HG03469 (cell line): ENCODE results near the gene ISG20.

Experiments
- ATAC-seq: cut with Tn5 transposase; IDR thresholded peaks from one replicate; pipeline ENCODE4 v1.9.1; 2021; ENCODE audit warnings: mild to moderate bottlenecking, moderate library complexity, moderate number of reproducible peaks; ENCODE audit not compliant: unreplicated experiment

The ISG20 gene

GRCh38 chr15:88652456-88653199 is 13.8 kb downstream of the ISG20 start:
- no peak for ATAC-seq

GRCh38 chr15:88653200-88654064 is 14.6 kb downstream of the ISG20 start:
- no peak for ATAC-seq

- ATAC-seq, result no peak
Observed at GRCh38 chr15:88654430-88655102, 15.8 kb downstream of the ISG20 start.

GRCh38 chr15:88655103-88655553 is 16.3 kb downstream of the ISG20 start:
- no peak for ATAC-seq

GRCh38 chr15:88655800-88656488 is 17.1 kb downstream of the ISG20 start:
- no peak for ATAC-seq

DNA sequence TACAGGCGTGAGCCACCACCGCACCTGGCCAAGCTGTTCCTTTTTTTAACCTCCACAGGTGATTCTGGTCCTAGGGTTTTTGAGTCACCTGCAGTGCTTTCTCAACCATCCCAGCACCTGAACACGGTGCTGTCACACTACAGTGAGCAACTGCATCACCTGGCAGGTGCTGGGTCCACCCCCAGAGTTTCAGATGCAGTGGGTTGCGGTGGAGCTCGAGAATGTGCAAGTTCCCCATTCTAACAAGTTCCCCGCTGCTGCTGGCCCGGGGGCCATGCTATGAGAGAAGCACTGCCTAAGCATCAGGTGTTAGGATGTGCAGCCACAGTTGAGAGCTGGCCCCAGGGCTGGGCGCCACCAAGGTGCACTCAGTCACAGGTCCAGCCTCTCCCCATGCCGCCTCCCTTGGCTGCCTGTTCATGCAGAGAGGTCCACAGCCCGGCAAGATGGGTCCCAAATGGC is 18.0 kb downstream of the ISG20 start:
- peak; percentile 94 for ATAC-seq

GRCh38 chr15:88657326-88658069 is 18.7 kb downstream of the ISG20 start:
- no peak for ATAC-seq

- no peak for ATAC-seq
Observed at GRCh38 chr15:88658070-88658965, 19.5 kb downstream of the ISG20 start.

GRCh38 chr15:88658972-88659931 is 20.4 kb downstream of the ISG20 start:
- no peak for ATAC-seq

GRCh38 chr15:88661041-88661700 is 22.4 kb downstream of the ISG20 start:
- no peak for ATAC-seq

DNA sequence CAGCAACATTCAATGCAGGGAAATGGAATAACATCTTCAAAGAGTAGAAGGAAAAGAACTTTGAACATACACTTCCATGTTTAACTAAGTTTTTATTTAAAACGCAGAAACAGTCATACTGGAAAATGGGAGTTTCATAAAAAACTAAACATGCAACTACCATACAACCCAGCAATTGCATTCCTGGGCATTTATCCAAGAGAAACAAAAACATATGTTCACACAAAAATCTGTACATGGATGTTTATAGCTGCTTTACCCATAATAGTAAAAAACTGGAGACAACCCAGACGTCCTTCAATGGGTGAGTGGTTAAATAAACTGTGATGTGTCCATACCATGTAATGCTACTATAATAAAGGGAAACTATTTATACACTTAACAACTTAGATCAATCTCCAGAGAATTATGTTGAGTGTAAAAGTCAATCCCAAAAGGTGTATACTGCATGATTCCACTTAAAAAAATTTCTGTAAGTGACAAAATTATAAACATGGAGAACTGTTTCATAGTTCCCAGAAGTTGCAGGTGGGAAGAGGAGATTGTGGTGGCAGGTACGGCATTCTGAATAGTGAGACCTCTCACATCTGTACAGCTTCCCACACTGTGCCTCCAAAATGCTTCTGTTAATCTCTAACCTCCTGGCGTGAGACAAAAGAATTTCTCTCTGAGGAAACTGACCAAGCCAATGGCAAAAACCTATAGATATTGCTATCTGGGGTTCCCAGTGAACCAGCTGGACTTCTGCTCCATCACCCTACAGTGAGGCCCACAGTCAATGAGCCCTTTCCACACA is 23.1 kb downstream of the ISG20 start:
- ATAC-seq, result no peak

GRCh38 chr15:88663141-88663621 is 24.4 kb downstream of the ISG20 start:
- ATAC-seq, result no peak

DNA sequence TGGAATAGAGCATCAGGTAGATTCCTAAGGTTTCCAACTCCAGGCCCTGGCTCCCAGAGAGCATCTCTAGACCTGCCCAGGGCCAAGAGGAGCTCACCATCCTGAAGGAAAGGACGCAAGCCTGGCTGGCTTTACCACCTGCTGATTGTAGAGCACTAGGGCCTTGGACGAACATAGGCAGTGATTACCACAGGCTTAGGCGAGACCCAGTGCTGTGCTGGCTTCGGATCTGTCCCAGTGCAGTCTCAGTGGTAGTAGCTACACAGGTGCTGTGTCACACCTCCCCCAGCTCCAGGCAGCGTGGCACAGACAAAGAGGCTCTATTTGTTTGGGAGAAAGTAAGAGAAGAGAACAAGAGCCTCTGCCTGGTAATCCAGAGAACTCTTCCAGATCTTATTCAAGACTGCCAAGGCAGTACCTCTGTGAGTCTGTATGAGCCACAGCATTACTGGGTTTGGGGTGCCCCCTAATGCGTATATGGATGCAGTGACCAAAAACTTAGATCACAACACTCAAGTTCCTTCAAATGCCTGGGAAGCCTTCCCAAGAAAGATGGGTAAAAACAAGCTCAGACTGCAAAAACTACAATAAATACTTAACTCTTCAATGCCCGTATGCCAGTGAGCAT is 25.4 kb downstream of the ISG20 start:
- no peak for ATAC-seq

DNA sequence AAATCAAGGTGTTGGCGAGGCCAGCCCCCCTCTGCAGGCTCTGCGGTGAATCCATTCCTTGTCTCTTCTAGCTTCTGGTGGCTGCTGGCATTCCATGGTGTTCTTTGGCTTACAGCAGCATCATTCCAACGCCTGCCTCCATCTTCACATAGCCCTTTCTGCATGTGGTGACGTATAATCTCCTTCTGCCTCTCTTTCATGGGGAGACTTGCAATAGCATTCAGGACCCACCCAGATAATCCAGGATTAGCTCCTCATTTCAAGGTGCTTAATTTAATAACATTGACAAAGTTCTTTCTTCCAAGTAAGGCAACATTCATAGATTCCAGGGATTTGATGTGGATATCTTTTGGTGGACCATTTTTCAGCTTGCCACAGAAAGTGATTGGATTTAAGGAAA is 35.8 kb downstream of the ISG20 start:
- ATAC-seq, result no peak

DNA sequence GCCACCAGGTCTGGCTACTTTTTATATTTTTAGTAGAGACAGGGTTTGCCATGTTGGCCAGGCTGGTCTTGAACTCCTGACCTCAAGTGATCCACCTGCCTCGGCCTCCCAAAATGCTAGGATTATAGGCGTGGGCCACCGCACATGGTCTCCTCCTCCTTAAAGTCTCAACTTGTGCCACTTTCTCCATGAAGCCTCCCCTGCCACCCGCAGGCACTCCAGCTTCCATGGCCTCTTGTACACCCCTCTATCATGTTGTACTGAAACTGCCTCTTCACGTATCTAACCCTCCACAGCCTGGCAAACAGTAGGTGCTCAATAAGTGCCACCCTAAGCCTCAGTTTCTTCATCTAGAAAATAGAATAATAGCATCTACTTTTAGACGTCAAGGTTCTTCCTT is 39.9 kb downstream of the ISG20 start:
- no peak for ATAC-seq
